GM18505 (cell line): Measurements from ENCODE around the gene RNU6-8.

Source experiments
- ATAC-seq: cut with Tn5 transposase; IDR thresholded peaks from one replicate; pipeline ENCODE4 v1.9.1; 2021; ENCODE audit not compliant: unreplicated experiment
- POLR2A ChIP-seq: IDR thresholded peaks from 4 replicates; pipeline ENCODE4 v1.6.1; 2011; ENCODE audit warnings: borderline replicate concordance; ENCODE audit not compliant: insufficient read depth, insufficient read length; ENCODE audit errors: extremely low read depth

RNU6-8 gene

DNA sequence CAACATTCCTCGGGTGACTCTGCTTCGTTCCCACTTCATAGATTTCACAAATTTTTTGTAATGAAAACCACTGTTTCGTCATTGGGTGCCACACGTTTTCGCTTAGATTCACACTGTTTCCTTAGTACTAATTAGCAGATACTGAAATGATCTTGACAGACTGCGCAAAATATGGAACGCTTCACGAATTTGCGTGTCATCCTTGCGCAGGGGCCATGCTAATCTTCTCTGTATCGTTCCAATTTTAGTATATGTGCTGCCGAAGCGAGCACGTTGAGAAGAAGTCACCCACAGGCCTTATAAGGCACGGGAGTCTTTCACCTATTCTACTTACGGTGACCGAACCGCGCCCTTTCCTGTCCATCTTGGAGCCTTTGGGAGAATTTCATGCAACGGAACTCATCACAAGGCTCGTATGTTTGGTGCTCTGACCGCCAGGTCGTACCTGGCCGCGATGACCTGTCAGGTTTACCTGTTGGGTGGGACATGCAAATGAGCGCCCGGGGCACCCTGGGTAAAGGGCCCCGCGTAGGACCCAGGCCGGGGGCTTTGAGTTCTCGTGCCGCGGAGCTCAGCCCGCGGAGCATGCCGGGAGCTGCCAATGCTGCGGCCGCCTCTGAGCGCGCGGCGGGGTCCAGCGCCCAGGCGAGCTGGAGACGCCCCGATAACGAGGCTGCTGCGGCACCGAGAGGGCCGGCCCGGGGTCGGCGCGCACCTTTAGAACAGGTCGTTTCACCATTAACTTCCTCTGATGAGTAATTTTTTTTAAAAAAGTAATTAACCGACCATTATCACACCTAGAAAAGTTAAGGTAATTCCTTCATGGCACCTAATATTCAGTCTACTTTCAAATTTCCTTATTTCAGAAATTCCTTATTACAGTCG, at the start of gene RNU6-8:
RNU6-8 (minus strand) TSS at position 272 of the 885 bp plus-strand sequence.
- peak; percentile 70 for ATAC-seq
- peak; percentile 30 for TF ChIP-seq POLR2A

GRCh38 chr14:32252030-32252670, 49.1 kb upstream of the RNU6-8 start:
- TF ChIP-seq POLR2A = no peak
- peak; percentile 73 for ATAC-seq

GRCh38 chr14:32251530-32251929, 48.5 kb upstream of the RNU6-8 start:
- TF ChIP-seq POLR2A = no peak
- ATAC-seq = no peak

GRCh38 chr14:32250681-32251080, 47.6 kb upstream of the RNU6-8 start:
- no peak for TF ChIP-seq POLR2A
- ATAC-seq = no peak

- no peak for ATAC-seq
- TF ChIP-seq POLR2A = no peak
Measured at GRCh38 chr14:32249780-32250179, 46.7 kb upstream of the RNU6-8 start.

DNA sequence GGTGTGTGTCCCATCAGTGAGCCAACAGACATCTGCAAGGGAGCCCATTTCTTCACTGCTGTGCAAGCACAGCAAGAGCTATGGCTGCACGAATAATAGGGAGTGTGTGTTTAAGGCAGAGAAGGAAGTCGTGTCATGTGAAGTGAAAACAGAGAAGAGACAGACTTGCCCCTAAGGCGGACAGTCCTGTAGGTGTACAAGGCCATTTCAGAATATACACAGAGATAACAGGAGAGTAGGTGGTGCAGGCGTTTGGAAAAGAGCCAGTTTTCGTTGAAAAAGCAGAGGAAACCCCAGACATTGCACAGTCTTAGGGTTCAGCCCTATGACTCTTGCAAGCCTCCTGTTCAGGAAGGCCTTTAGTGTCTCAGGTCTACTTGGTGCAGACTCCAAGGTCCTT, 46.3 kb upstream of the RNU6-8 start:
- ATAC-seq = no peak
- TF ChIP-seq POLR2A = no peak

DNA sequence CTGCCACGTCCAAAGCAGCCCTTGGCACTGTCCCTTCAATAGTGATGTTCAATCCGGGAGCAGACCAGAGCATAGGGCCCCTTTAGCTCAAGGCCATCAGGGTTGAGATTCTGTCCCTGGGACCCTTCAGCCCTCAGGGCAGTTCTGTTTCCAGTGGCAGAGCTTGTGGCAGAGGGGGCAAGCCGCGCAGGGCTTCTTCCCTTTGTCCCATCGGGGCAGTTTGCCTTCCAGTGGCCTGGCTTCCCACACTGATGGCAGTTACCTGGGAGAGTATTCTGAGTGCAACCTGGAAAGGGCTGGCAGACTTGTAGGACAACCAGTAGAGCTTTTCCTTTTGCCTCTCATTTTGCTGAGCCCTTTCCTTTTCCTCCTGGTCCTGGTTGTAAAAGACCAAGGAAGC, 43.7 kb upstream of the RNU6-8 start:
- no peak for ATAC-seq
- TF ChIP-seq POLR2A = no peak

DNA sequence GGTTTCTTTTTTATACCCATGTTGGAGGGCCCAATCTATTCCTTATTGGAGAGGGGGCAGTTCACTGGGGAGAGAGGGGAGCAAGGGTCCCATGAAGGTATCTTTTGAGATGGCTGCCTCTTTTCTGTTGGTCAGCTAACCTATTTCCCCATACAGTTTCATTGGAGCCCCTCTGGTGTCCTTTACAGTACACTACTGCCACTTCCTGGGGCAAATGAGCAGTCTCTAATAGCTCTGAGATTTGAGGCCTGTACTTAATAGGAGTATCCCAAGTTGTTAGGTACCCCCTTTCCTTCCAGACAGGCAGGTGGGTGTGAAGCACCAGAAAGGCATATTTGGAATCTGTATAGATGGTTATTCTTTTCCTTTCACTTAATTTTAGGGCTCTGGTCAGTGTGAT, 41.3 kb upstream of the RNU6-8 start:
- no peak for ATAC-seq
- no peak for TF ChIP-seq POLR2A

DNA sequence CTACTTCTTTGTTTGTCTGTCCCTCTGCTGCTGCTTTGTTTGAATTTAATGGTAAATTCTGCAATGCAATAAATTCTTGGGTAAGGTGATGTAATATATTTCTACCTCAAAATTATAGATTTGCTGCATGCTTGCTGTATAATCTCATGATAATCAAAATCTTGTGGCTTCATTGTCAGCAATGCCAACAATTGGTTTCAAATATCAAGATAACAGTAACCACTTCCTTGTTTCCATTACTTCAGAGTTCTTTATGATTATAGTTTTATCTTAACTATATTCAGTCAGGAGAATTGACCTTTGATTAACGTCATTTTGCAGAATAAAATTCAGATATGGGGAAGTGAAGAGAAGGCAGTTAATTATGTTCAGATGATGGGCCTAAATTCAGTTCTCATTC, 30.2 kb upstream of the RNU6-8 start:
- no peak for TF ChIP-seq POLR2A
- ATAC-seq = no peak

DNA sequence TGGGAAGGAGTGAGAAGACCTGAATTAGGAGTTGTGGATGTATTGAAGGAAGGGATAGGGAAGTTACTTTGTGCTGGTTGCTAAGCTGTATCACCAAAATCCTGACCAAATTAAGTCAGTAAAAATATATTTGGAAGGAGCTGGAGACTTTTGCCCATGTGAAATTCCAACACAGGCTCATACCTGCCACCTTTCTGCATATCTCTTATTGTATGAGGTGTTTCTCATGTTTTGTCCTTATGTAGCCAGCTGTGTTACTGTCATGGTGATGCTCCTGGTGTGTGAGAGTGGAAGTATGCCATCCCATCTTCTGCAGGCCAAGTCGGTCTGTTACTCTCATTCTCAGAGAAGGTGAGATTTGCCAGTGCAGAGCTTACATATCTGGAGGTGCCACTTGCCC, 29.4 kb upstream of the RNU6-8 start:
- ATAC-seq = no peak
- no peak for TF ChIP-seq POLR2A

- no peak for TF ChIP-seq POLR2A
- no peak for ATAC-seq
Measured at GRCh38 chr14:32230695-32231280, 27.7 kb upstream of the RNU6-8 start.

- no peak for ATAC-seq
- TF ChIP-seq POLR2A = no peak
Measured at GRCh38 chr14:32230181-32230580, 27.1 kb upstream of the RNU6-8 start.

GRCh38 chr14:32226056-32226455, 23.0 kb upstream of the RNU6-8 start:
- ATAC-seq = no peak
- TF ChIP-seq POLR2A = no peak

DNA sequence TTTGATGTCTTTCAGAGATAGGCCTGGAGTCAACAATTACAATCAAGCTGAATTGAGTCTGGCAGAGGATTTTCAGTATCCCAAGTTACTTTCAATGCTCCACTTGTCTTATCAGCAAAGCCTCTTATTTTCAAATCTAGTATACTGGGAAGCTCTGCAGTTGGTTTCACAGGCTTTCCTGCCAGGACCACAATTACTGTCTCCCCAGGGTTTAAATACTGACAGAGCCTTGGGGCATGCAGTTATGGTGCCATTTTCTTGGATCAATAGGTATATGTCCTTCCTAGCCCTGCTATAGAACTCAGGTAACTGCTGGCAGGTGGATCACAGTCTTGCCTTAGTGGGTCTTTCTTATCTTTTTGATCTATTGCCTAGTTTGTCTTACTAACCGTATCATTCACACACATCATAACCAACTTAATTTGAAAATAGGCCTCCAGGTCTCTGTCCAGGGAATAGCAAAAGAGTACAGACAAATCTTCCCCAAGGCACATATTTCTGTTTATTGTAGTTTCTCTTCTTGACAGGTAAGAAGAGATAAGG, 22.4 kb upstream of the RNU6-8 start:
- no peak for ATAC-seq
- TF ChIP-seq POLR2A = no peak

DNA sequence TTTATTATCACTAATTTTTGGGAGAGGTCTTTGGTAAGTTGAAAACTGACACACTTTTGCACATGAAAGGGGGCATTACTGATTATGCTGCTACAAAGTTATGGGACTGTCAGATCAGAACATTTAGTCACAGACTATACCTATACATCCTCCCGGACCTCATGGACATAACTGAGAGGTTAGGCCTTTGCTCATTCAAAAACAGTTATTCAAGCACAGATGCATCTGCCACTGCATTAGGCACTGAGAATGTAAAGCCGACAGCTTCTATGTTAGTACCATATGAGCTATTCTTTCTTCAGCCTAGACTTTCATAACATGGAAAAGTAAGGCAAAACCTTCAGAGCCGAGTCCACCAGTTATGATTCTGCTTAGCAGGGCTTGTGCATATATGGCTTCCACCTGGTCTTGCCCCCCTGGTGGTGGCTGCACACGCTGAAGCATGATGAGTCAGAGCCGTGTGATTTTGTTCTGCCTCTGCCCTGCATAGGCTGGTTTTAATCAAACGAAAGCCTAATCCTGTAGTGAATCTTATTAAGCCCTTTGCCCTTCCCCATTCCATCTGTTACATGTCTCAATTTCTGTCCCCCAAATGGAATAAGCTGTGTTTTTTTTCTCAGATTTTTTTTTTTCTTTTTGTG, 21.8 kb upstream of the RNU6-8 start:
- no peak for TF ChIP-seq POLR2A
- peak; percentile 77 for ATAC-seq
